Dermis blood vessel endothelial cell (primary cell): ENCODE measurements around the gene HMMR. TPM values are rescaled to one million over a fixed set of nuclear protein-coding genes. Genes with fewer than 3 reads are reported as not detected.
A peak's percentile ranks its signal among the peaks of the same experiment; 100 is the strongest.
"Not testable (repeated sequence)": the region's sequence is repeated elsewhere in the genome, so short reads cannot be mapped to it uniquely, and the experiment has no call there.

ENCODE experiments used
- DNase-seq: peaks from one replicate; pipeline ENCODE4 v3.0.0; 2010
- total RNA-seq: library from RNA; depleted of rRNA; stranded (reverse); fragments of >200 nt; gene quantifications from 2 replicates; pipeline ENCODE4 v1.2.3, GENCODE V29; 2014

The HMMR gene, protein sequence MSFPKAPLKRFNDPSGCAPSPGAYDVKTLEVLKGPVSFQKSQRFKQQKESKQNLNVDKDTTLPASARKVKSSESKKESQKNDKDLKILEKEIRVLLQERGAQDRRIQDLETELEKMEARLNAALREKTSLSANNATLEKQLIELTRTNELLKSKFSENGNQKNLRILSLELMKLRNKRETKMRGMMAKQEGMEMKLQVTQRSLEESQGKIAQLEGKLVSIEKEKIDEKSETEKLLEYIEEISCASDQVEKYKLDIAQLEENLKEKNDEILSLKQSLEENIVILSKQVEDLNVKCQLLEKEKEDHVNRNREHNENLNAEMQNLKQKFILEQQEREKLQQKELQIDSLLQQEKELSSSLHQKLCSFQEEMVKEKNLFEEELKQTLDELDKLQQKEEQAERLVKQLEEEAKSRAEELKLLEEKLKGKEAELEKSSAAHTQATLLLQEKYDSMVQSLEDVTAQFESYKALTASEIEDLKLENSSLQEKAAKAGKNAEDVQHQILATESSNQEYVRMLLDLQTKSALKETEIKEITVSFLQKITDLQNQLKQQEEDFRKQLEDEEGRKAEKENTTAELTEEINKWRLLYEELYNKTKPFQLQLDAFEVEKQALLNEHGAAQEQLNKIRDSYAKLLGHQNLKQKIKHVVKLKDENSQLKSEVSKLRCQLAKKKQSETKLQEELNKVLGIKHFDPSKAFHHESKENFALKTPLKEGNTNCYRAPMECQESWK
- total RNA-seq, result 16.2 and 60.2 TPM in 2 replicates

GRCh38 chr5:163460562-163461171 is at the start of gene HMMR:
Gene HMMR (plus strand): TSS chr5:163460632. CDS start chr5:163460693, 61 bp downstream.
- peak; percentile 45 for DNase-seq

GRCh38 chr5:163415673-163416072 is 44.8 kb upstream of the HMMR start:
- not testable (repeated sequence) for DNase-seq

GRCh38 chr5:163424836-163425235 is 35.6 kb upstream of the HMMR start:
- no peak for DNase-seq

DNA sequence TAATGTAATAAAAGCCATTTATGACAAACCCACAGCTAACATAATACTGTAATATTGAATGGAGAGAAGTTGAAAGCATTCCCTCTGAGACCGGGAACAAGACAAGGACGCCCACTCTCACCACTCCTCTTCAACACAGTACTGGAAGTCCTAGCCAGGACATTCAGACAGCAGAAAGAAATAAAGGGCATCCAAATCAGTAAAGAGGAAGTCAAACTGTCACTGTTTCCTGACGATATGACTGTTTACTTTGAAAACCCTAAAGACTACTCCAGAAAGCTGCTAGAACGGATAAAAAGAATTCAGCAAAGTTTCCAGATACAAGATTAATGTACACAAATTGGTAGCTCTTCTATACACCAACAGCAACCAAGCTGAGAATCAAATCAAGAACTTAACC is 34.3 kb upstream of the HMMR start:
- peak; percentile 7 for DNase-seq

GRCh38 chr5:163432544-163432943 is 27.9 kb upstream of the HMMR start:
- no peak for DNase-seq

DNA sequence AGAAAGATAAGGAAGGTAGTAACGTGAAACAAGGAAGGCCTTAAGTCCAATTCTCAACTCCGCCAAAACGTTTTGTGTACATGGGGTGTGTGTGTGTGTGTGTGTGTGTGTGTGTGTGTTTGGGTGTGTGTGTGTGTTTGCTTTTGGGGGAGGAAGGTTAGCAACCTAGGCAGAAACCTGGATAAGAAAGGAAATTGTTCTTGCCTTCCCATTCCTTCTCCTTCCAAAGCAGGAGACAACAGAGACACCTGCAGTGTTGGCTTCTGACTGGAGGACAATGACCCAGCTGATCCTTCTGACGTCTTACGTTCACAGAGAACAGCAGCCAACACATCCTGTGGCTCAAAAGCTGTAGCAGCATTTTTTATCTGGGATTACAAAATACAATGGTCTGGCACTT is 27.2 kb upstream of the HMMR start:
- no peak for DNase-seq

- DNase-seq, result peak; percentile 87
Observed at GRCh38 chr5:163434401-163434866, 26.0 kb upstream of the HMMR start.

- no peak for DNase-seq
Observed at GRCh38 chr5:163436515-163436914, 23.9 kb upstream of the HMMR start.

DNA sequence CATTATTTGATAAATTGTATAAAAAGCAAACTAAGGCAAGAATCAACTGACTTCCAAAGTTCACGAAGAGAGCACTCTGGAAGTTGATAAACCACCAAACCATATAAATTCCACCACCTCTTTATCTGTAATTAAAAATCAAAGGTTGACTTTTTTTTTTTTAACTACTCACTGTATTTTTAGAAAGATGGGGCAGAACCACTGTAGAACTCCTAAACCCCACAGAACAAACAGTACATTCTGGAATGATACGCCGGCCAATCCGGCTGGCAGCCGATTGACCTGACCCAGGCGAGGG is 23.5 kb upstream of the HMMR start:
- no peak for DNase-seq

DNA sequence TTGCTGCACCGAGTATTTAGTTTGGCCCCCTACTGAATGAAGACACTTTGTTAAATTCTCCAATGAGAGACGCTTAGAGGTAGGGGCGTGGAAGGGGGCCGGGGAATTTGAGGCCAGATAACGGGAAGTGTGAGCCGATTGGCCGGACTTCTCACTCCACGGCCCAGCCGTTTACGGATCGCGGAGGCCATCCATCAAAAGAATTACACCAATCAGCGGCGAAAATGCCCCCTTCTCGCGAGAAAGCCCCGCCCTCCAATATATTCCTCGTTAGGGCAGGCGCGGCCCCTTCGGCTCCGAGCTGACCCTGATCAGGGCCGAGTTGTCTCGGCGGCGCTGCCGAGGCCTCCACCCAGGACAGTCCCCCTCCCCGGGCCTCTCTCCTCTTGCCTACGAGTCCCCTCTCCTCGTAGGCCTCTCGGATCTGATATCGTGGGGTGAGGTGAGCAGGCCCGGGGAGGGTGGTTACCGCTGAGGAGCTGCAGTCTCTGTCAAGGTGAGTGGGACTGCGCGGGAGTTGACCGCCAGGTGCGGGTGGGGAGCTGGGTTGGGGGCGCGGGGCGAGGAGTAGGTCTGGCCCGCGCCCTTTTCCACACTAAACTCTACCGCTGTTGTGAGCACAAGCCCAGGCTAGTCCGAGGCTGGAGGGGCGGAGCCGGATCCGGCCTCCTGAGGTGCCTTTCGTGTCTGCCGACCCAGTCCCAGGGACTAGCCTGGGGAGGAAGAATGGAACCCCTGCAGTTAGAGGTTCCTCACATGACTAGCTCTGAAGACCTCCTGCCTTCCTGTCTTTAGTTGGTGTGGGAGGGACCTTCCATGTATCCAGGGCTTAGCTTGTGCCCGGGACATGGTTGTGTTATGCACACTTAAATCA is 22.9 kb upstream of the HMMR start, which contains the start of gene CCNG1:
Gene CCNG1, plus strand, starts transcription at position 287 of the 874 bp plus-strand sequence. CDS start 1,662 bp downstream, outside the sequence.
- DNase-seq, result peak; percentile 97

GRCh38 chr5:163439092-163439425 is 21.4 kb upstream of the HMMR start:
- DNase-seq, result no peak

DNA sequence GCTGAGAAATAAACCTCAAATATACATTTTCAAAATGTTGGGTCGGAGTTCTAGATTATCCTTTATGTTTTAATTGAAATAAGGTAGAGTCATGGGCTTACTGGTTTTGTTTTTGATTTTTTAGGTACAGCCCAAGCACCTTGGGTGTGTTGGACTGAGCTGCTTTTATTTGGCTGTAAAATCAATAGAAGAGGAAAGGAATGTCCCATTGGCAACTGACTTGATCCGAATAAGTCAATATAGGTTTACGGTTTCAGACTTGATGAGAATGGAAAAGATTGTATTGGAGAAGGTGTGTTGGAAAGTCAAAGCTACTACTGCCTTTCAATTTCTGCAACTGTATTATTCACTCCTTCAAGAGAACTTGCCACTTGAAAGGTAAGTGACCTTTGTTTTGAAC is 19.5 kb upstream of the HMMR start:
- no peak for DNase-seq

DNA sequence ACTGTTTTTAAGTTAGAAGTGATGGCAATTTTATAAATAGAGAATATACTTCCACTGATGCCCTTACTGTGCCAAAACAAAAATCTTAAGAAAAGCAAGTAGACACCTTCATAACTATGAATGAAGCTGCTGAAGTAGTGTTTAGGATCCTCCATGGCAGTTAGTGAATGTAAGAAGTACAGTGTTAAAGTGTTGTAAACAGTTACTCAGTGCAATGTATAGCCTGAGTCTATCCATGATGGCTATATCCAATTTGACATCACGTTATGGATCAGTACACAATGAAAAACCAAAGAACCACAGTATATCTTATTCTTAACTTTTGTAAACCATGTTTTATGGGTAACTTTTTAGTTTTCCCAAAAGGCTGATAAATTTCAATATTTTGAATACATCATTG is 15.9 kb upstream of the HMMR start:
- no peak for DNase-seq

DNA sequence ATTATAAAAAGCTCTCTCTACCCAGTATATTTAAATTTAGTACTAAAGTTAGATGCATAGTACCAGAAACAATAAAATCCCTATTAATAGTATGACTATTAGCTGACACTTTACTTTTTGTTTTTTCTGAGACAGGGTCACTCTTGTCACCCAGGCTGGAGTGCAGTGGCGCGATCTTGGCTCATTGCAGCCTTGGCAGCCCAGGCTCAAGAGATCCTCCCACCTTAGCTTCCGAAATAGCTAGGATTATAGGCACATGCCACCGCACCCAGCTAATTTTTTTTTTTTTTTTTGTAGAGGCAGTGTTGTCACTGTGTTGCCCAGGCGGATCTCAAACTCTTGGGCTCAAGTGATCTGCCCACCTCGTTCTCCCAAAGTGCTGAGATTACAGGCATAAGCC is 15.1 kb upstream of the HMMR start:
- no peak for DNase-seq

DNA sequence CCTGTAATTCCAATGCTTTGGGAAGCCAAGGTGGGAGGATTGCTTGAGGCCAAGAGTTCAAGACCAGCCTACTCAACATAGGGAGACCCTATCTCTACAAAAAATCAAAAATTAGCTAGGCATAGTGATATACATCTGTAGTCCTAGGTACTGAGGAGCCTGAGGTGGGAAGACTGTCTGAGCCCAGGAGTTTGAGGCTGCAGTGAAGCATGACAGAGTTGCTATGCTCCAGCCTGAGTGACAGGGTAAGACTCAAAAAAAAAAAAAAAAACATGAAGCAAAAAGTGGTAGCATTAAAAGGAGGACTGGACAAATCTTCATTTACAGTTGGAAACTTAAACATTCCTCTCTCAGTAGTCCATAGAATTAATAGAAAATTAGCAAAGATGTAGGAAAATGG is 13.2 kb upstream of the HMMR start:
- DNase-seq, result no peak

DNA sequence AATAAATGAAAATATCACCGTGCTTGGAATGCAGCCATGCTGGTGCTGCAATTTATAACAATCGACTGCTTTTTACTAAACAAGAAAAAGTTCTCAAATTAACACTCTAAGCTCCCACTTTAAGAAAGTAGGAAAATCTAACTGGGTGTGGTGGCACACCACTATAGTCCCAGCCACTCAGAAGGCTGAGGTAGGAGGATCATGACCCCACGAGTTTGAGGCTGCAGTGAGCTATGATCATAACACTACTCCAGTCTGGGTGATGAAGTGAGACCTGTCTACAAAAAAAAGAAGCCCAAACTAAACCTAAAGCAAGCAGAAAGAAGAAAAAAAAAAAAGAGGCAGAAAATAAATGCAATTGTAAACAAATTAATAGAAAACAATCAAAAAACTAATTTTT is 12.6 kb upstream of the HMMR start:
- no peak for DNase-seq

DNA sequence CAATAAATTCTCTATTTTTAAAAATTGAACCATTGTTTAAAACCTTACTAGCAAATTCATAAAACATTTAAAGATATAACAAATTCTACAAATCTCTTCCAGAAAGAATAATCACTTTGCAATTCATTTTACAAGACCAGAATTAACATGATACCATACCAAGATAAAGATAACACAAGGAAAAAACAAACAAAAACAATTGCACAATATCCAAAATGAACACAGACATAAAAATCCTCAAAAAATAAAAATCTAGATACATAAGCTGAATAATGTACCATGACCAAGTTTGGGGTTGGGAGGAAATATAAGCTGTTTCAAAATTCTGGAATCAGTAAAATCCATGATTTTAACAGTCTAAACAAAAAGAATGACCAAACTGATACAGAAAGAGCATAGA is 11.9 kb upstream of the HMMR start:
- no peak for DNase-seq

DNA sequence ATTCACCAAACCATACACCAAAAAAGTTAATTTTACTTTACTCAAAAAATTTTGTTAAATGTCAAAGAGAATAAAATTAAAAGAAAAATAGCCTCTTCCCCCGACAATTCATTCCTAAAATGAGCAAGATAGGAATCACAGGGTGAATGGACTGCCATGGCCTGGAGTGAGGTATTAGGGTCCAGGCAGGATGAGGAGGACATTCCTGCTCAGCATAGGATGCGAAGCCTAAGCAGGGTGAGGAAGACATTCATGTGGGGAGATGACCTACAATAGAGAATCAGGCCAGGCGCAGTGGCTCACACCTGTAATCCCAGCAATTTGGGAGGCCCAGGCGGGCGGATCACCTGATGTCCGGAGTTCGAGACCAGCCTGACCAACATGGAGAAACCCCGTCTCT is 8.9 kb upstream of the HMMR start:
- no peak for DNase-seq

- DNase-seq, result no peak
Observed at GRCh38 chr5:163453705-163454104, 6.7 kb upstream of the HMMR start.

GRCh38 chr5:163455406-163455805 is 5.0 kb upstream of the HMMR start:
- DNase-seq, result not testable (repeated sequence)

DNA sequence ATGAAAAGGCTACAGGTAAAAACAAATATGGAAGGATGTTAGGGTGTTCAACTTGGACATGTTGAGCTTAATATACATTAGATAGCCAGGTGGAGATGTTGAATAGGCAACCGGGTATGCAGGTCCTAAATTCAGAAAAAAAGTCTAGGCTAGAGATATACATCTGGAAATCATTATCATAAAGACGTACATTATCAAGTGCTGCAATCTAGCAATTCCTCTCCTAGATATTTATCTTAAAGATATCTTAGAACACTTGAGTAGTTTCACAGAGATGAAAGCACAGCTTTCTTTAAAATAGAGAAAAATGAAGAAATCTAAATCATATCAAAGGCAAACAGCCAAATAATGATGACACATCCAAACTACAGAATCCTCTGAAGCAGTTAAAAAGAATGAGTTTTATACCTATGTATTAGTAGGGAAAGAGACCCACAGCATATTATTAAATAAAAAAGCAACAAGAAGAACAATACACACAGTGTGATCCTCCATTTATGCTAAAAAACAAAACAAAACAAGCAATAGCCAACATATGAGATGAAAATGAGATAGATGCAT is 4.3 kb upstream of the HMMR start:
- no peak for DNase-seq

DNA sequence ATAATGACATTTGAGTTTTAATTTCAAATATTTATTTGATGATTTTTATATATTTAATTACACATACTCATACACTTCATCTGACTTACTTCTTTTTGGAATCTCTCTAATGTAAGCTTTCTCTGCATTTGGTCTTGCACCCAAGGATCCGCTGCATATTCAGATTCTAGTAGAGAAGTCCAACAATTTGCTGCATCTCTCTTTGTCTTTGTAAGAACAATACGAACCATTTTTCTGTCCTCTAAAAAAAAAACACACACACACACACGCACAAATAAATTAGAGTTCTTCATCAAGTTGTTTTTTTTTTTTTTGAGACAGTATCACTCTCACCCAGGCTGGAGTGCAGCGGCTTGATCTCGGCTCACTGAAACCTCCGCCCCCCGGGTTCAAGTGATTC is 3.6 kb upstream of the HMMR start:
- DNase-seq, result no peak
